Measurements from ENCODE around the gene ACYP1. TPM values are rescaled to one million over a fixed set of nuclear protein-coding genes. Genes with fewer than 3 reads are reported as not detected.
A peak's percentile ranks its signal among the peaks of the same experiment; 100 is the strongest.

ACYP1 gene
- 6.8 and 18.6 TPM in 2 replicates for total RNA-seq

DNA sequence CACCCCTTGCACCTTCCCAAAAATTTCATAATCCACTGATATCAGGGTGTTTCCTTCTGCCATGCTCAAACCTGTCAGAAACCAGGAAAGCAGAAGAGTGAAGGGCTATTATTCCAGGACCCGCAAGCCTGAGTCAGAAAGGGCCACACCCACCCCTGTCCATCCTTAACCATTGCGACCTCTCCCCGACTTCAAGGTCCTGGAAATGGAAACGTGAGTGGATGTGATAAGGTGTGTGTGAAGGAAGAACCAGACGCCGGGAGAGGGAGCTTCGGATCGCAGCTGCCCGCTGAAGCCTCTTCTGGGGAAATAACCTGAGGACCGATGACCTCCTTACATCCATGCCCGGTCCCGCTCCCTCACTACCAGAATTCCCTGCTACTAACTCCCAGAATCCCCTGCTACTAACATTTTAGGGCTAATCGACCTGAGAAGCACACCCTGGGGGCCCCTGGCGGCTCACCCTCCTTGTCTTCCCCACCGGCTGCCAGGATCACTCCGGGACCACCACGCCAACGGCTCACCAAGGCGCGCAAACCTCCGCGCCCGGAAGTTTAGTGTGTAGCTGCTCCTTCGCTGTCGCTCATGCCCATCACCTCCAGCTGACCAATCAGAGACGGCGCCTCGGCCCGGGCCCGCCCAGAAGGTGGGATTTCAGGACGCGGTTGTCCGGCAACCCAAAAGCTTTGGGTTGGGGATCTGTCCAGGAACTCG, at the start of gene ACYP1:
ACYP1 (minus strand) TSS at position 534 of the 714 bp plus-strand sequence; CDS start at position 63, 471 bp downstream.
- TF ChIP-seq, protein P1, sequence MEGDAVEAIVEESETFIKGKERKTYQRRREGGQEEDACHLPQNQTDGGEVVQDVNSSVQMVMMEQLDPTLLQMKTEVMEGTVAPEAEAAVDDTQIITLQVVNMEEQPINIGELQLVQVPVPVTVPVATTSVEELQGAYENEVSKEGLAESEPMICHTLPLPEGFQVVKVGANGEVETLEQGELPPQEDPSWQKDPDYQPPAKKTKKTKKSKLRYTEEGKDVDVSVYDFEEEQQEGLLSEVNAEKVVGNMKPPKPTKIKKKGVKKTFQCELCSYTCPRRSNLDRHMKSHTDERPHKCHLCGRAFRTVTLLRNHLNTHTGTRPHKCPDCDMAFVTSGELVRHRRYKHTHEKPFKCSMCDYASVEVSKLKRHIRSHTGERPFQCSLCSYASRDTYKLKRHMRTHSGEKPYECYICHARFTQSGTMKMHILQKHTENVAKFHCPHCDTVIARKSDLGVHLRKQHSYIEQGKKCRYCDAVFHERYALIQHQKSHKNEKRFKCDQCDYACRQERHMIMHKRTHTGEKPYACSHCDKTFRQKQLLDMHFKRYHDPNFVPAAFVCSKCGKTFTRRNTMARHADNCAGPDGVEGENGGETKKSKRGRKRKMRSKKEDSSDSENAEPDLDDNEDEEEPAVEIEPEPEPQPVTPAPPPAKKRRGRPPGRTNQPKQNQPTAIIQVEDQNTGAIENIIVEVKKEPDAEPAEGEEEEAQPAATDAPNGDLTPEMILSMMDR (IDR thresholded peaks at IDR 0.05; ENCODE audit: insufficient read depth, low read length, poor library complexity, severe bottlenecking): no peak
- no peak for DNase-seq (ENCODE audit: low read depth)
- H3K27me3 ChIP-seq (ENCODE audit: control insufficient read depth, insufficient read depth, low read length): no peaks in the 10 kb centered on the region
- H3K36me3 ChIP-seq (ENCODE audit: control insufficient read depth, insufficient read depth, low read length): no peaks in the 10 kb centered on the region
- peak within 1 kb of the TSS; percentile 70 for H3K4me3 ChIP-seq (ENCODE audit: low read depth, low read length)

DNA sequence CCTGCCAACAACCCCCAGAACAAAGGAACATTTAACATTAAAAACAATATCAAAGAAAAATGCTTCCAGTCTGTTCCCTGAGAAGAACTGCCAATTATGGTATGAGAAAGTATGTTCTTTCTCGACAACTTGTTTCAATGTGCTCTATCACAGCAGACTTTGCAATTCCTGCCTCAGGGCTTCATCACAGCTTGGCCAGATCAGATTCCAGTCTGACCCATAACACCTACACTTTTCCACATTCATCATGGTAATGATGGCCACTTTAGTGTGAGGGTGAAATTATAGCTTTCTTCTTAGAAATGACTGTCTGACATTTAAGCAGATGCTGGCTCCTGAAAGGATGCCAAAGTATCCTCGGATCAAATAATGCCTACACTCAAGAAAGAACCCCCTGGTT, 46.1 kb upstream of the ACYP1 start:
- TF ChIP-seq, protein P1 (IDR thresholded peaks at IDR 0.05; ENCODE audit: insufficient read depth, low read length, poor library complexity, severe bottlenecking): no peak
- Histone ChIP-seq H3K36me3 (ENCODE audit: control insufficient read depth, insufficient read depth, low read length) (no peaks in the 10 kb centered on the region), H3K4me3 (ENCODE audit: low read depth, low read length) (no peak overlapping the region), H3K27me3 (ENCODE audit: control insufficient read depth, insufficient read depth, low read length) (no peaks in the 10 kb centered on the region)
- no peak for DNase-seq (ENCODE audit: low read depth)

DNA sequence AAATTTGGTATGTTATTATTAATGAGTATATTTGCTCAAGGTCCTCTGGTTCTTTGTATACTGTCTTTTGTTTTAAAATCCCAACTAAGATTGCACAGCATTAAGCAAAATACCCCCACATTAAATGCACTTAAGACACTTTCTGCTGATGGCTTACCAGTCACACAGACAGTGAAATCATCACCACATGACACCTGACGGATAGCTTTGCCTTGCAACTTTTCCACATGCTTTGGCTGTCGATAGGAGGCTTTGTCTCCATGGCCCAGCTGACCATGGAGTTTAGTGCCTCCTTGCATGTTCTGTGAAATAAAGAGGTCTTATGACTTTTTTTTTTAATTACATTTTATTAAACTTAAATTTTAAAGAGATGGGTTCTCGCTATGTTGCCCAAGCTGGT, 43.4 kb upstream of the ACYP1 start:
- TF ChIP-seq, protein P1 (IDR thresholded peaks at IDR 0.05; ENCODE audit: insufficient read depth, low read length, poor library complexity, severe bottlenecking): no peak
- H3K27me3 ChIP-seq (ENCODE audit: control insufficient read depth, insufficient read depth, low read length): no peaks in the 10 kb centered on the region
- DNase-seq (ENCODE audit: low read depth): no peak
- H3K4me3 ChIP-seq (ENCODE audit: low read depth, low read length): no peak overlapping the region
- H3K36me3 ChIP-seq (ENCODE audit: control insufficient read depth, insufficient read depth, low read length): no peaks in the 10 kb centered on the region

DNA sequence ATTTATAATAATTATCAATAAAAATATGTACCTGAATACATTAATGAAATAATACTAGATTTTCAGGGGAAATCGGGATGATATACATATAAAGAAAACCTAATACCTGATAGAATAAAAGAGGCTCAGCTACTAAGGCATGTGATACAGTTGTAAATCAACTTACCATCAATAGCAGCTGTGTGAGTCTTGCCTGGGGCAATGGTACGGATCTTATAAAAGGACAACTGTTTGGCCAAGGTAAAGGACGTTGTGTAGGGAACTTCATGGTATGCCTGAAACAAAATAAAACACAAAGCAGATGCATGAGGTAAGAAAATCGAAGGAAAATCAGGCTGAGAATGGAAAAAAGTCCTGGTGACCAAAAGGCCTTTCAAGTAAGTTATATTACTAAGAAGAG, 37.7 kb upstream of the ACYP1 start:
- Histone ChIP-seq H3K27me3 (ENCODE audit: control insufficient read depth, insufficient read depth, low read length) (no peaks in the 10 kb centered on the region), H3K36me3 (ENCODE audit: control insufficient read depth, insufficient read depth, low read length) (no peaks in the 10 kb centered on the region), H3K4me3 (ENCODE audit: low read depth, low read length) (no peak overlapping the region)
- no peak for DNase-seq (ENCODE audit: low read depth)
- TF ChIP-seq, protein P1 (IDR thresholded peaks at IDR 0.05; ENCODE audit: insufficient read depth, low read length, poor library complexity, severe bottlenecking): no peak

DNA sequence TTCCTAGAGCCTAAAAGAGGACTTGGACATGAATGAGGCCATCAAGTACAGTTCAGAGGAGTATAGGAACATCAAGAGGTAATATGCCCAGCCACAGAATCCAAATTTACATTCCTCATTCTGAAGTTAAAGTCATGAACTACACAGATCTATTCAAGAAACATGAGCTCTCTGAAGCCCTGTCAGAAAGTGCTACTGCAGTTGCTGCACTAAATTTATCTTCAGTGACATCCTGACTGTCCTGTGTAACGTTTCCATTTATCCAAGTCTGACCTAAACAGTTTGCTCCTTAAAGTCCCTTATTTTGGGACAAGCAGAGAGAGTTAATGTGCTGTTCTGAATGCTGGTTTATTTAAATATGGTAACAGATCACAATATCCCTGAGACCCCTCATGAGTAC, 34.9 kb upstream of the ACYP1 start:
- no peak overlapping the region for H3K4me3 ChIP-seq (ENCODE audit: low read depth, low read length)
- H3K27me3 ChIP-seq (ENCODE audit: control insufficient read depth, insufficient read depth, low read length): no peaks in the 10 kb centered on the region
- no peak for DNase-seq (ENCODE audit: low read depth)
- TF ChIP-seq, protein P1 (IDR thresholded peaks at IDR 0.05; ENCODE audit: insufficient read depth, low read length, poor library complexity, severe bottlenecking): no peak
- no peaks in the 10 kb centered on the region for H3K36me3 ChIP-seq (ENCODE audit: control insufficient read depth, insufficient read depth, low read length)

DNA sequence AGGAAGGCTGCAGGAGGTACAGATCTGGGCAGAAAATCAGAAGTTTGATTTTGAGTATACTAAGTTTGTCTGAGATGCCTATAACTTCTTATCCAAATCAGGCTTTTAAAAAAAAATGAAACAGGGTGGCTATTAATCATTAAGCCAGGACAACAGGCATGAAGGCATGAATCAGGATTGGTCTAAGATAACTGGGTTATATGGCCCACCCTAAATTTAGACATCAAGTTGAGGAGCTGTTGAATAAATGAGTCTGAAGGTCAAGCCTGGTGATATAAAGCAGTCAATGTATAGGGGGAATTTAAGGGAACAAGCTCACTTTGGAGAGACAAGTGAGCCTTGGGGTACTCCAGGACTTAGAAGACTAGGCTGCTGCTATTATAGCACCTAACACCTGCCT, 34.4 kb upstream of the ACYP1 start:
- Histone ChIP-seq H3K4me3 (ENCODE audit: low read depth, low read length) (no peak overlapping the region), H3K36me3 (ENCODE audit: control insufficient read depth, insufficient read depth, low read length) (no peaks in the 10 kb centered on the region)
- DNase-seq (ENCODE audit: low read depth): no peak

More for the DNA sequence above, 34.4 kb upstream of the ACYP1 start:
- TF ChIP-seq, protein P1 (IDR thresholded peaks at IDR 0.05; ENCODE audit: insufficient read depth, low read length, poor library complexity, severe bottlenecking): no peak
- no peaks in the 10 kb centered on the region for H3K27me3 ChIP-seq (ENCODE audit: control insufficient read depth, insufficient read depth, low read length)

Measured in kidney epithelial cell (primary cell).